Activated naive CD4-positive, alpha-beta T cell treated with anti-CD3 and anti-CD28 coated beads, Interleukin-2, amount 50 U/mL, for 24 hours (primary cell): ENCODE measurements around the gene ADD2.
"Not testable (repeated sequence)": the region's sequence is repeated elsewhere in the genome, so short reads cannot be mapped to it uniquely, and the experiment has no call there.

ENCODE experiments used
- H3K27ac Mint-ChIP-seq: one replicate; pipeline ENCODE4 v1.8.0; 2021; ENCODE audit warnings: mild to moderate bottlenecking, mixed read lengths
- H3K27me3 Mint-ChIP-seq: one replicate; pipeline ENCODE4 v1.8.0; 2021; ENCODE audit warnings: mixed read lengths
- H3K36me3 Mint-ChIP-seq: one replicate; pipeline ENCODE4 v1.8.0; 2021; ENCODE audit warnings: mixed read lengths
- H3K4me1 Mint-ChIP-seq: one replicate; pipeline ENCODE4 v1.8.0; 2021; ENCODE audit warnings: mixed read lengths
- H3K4me3 Mint-ChIP-seq: one replicate; pipeline ENCODE4 v1.8.0; 2021; ENCODE audit warnings: mild to moderate bottlenecking, mixed read lengths
- H3K9me3 Mint-ChIP-seq: one replicate; pipeline ENCODE4 v1.8.0; 2021; ENCODE audit warnings: mixed read lengths

Gene ADD2, protein sequence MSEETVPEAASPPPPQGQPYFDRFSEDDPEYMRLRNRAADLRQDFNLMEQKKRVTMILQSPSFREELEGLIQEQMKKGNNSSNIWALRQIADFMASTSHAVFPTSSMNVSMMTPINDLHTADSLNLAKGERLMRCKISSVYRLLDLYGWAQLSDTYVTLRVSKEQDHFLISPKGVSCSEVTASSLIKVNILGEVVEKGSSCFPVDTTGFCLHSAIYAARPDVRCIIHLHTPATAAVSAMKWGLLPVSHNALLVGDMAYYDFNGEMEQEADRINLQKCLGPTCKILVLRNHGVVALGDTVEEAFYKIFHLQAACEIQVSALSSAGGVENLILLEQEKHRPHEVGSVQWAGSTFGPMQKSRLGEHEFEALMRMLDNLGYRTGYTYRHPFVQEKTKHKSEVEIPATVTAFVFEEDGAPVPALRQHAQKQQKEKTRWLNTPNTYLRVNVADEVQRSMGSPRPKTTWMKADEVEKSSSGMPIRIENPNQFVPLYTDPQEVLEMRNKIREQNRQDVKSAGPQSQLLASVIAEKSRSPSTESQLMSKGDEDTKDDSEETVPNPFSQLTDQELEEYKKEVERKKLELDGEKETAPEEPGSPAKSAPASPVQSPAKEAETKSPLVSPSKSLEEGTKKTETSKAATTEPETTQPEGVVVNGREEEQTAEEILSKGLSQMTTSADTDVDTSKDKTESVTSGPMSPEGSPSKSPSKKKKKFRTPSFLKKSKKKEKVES

DNA sequence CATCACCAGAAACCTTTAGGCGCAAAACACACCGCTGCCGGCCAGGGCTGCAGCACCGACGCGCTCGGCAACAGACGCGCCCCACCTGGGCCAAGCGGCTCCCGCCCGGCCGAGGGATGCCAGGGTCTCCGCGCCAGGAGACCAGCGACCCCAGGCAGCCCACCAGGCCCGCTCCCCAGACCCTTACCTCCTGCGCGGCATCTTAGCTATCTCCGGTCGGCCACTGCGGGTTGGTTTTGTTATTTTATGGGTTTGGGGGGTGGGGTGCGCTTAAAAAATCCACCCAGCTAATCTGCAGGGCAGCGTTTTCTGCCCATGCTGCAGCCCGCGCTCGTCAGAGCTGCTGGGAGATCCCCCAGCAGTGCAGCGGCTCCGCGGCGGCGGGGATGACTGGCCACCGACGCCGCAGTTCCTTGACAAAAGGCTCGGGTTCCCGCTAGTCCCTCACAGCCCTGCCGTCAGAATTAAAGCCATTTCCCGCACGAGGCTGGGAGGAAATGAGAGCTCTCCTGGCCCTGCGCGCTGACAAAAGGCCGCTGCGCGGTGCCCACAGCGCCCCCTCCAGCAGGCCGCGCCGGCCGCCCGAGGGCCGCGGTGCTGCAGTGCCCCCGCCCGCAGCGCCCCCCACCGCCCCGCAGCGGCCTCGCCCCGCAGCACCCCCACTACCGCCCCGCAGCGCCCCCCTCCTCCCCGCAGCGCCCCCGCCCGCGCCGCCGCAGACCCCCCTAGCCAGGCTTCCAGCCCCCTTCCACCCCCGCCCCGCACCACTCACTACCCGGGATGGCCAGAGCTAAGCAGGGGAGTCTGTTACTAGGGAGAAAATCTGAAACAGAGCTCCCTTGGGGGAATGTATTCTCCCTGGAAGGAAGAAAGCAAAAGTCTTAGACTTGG lies at the start of gene ADD2:
Gene ADD2 (minus strand): TSS at position 502 of the 891 bp plus-strand sequence. CDS start 61,792 bp downstream, outside the sequence.
- H3K4me1 Mint-ChIP-seq: peaks cover 15% of the 10 kb centered on the region
- peaks cover 7% of the 10 kb centered on the region for H3K27me3 Mint-ChIP-seq
- H3K4me3 Mint-ChIP-seq: peak within 1 kb of the TSS; percentile 89
- no peaks in the 10 kb centered on the region for H3K36me3 Mint-ChIP-seq
- peak within 1 kb of the TSS; percentile 83 for H3K27ac Mint-ChIP-seq
- no peaks in the 10 kb centered on the region for H3K9me3 Mint-ChIP-seq

GRCh38 chr2:70817284-70817954 lies 49.4 kb upstream of the ADD2 start:
- Mint-ChIP-seq H3K27me3 (no peaks in the 10 kb centered on the region), H3K9me3 (no peaks in the 10 kb centered on the region), H3K36me3 (no peaks in the 10 kb centered on the region), H3K4me1 (no peaks in the 10 kb centered on the region), H3K27ac (no peak overlapping the region), H3K4me3 (no peak overlapping the region)

GRCh38 chr2:70816726-70817125 lies 48.7 kb upstream of the ADD2 start:
- Mint-ChIP-seq H3K4me1 (no peaks in the 10 kb centered on the region), H3K4me3 (no peak overlapping the region), H3K27ac (no peak overlapping the region), H3K9me3 (no peaks in the 10 kb centered on the region), H3K36me3 (no peaks in the 10 kb centered on the region), H3K27me3 (no peaks in the 10 kb centered on the region)

- Mint-ChIP-seq H3K4me1 (no peaks in the 10 kb centered on the region), H3K27me3 (no peaks in the 10 kb centered on the region), H3K4me3 (no peak overlapping the region), H3K9me3 (no peaks in the 10 kb centered on the region), H3K27ac (no peak overlapping the region), H3K36me3 (no peaks in the 10 kb centered on the region)
Observed at GRCh38 chr2:70808983-70809958, 41.3 kb upstream of the ADD2 start.

GRCh38 chr2:70807828-70808118 lies 39.8 kb upstream of the ADD2 start:
- H3K9me3 Mint-ChIP-seq: no peaks in the 10 kb centered on the region
- H3K4me3 Mint-ChIP-seq: no peak overlapping the region
- H3K27ac Mint-ChIP-seq: no peak overlapping the region
- H3K36me3 Mint-ChIP-seq: no peaks in the 10 kb centered on the region
- no peaks in the 10 kb centered on the region for H3K27me3 Mint-ChIP-seq
- no peaks in the 10 kb centered on the region for H3K4me1 Mint-ChIP-seq

- Mint-ChIP-seq H3K4me3 (no peak overlapping the region), H3K9me3 (no peaks in the 10 kb centered on the region), H3K27me3 (no peaks in the 10 kb centered on the region), H3K36me3 (no peaks in the 10 kb centered on the region), H3K4me1 (no peaks in the 10 kb centered on the region), H3K27ac (no peak overlapping the region)
Observed at GRCh38 chr2:70807102-70807827, 39.3 kb upstream of the ADD2 start.

DNA sequence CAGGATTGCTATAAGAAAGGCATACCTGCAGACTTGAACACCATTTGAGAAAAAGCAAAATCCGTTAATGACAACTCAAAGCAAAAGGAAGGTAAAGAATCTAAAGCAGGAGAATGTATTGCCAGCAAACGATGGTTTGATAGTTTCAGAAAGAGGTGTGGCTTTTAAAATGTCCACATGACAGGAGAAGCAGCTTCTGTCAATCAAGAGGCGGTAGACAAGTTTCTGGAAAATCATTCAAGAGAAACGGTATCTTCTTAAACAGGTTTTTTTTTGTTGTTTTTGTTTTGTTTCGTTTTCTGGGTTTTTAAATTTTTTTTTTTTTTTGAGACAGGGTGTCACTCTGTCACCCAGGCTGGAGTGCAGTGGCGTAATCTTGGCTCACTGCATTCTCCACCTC lies 38.6 kb upstream of the ADD2 start:
- Mint-ChIP-seq H3K27me3 (no peaks in the 10 kb centered on the region), H3K36me3 (no peaks in the 10 kb centered on the region), H3K27ac (no peak overlapping the region), H3K9me3 (no peaks in the 10 kb centered on the region), H3K4me1 (no peaks in the 10 kb centered on the region), H3K4me3 (no peak overlapping the region)

- H3K4me1 Mint-ChIP-seq: no peaks in the 10 kb centered on the region
- no peak overlapping the region for H3K4me3 Mint-ChIP-seq
- no peaks in the 10 kb centered on the region for H3K9me3 Mint-ChIP-seq
- H3K27me3 Mint-ChIP-seq: no peaks in the 10 kb centered on the region
- H3K27ac Mint-ChIP-seq: no peak overlapping the region
- no peaks in the 10 kb centered on the region for H3K36me3 Mint-ChIP-seq
Observed at GRCh38 chr2:70806013-70806412, 38.0 kb upstream of the ADD2 start.

- Mint-ChIP-seq H3K27me3 (peaks cover 2% of the 10 kb centered on the region), H3K36me3 (no peaks in the 10 kb centered on the region), H3K4me1 (no peaks in the 10 kb centered on the region), H3K9me3 (peaks cover 7% of the 10 kb centered on the region), H3K4me3 (no peak overlapping the region), H3K27ac (no peak overlapping the region)
Observed at GRCh38 chr2:70801607-70802263, 33.7 kb upstream of the ADD2 start.

DNA sequence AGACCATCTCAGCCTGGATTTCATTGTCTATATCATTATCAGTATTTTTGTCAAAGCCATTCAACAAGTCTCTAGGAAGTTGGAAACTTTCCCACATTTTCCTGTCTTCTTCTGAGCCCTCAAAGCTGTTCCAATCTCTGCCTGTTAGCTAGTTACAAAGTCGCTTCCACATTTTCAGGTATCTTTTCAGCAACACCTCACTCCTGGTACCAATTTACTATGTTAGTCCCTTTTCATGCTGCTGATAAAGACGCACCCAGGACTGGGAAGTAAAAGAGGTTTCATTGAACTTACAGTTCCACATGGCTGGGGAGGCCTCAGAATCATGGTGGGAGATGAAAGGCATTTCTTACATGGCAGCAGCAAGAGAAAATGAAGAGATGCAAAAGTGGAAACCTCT lies 31.7 kb upstream of the ADD2 start:
- Mint-ChIP-seq H3K4me3 (no peak overlapping the region), H3K27ac (no peak overlapping the region), H3K27me3 (peaks cover 2% of the 10 kb centered on the region), H3K4me1 (no peaks in the 10 kb centered on the region), H3K36me3 (no peaks in the 10 kb centered on the region), H3K9me3 (peaks cover 7% of the 10 kb centered on the region)

DNA sequence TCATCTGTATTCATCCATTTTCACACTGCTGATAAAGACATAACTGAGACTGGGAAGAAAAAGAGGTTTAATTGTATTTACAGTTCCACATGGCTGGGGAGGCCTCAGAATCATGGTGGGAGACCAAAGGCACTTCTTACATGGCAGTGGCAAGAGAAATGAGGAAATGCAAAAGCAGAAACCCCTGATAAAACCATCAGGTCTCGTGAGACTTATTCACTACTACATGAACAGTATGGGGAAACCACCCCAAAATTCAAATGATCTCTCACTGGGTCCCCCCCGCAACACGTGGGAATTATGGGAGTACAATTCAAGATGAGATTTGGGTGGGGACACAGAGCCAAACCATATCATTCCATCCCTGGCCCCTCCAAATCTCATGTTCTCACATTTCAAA lies 30.0 kb upstream of the ADD2 start:
- H3K4me1 Mint-ChIP-seq, H3K9me3 Mint-ChIP-seq, H3K27ac Mint-ChIP-seq, H3K4me3 Mint-ChIP-seq, H3K27me3 Mint-ChIP-seq, H3K36me3 Mint-ChIP-seq: not testable (repeated sequence)

- H3K4me3 Mint-ChIP-seq: no peak overlapping the region
- H3K27ac Mint-ChIP-seq: no peak overlapping the region
- H3K27me3 Mint-ChIP-seq: peaks cover 7% of the 10 kb centered on the region
- no peaks in the 10 kb centered on the region for H3K4me1 Mint-ChIP-seq
- peaks cover 7% of the 10 kb centered on the region for H3K9me3 Mint-ChIP-seq
- no peaks in the 10 kb centered on the region for H3K36me3 Mint-ChIP-seq
Observed at GRCh38 chr2:70797506-70797905, 29.5 kb upstream of the ADD2 start.

- Mint-ChIP-seq H3K4me3 (no peak overlapping the region), H3K36me3 (no peaks in the 10 kb centered on the region), H3K27me3 (peaks cover 15% of the 10 kb centered on the region), H3K4me1 (no peaks in the 10 kb centered on the region), H3K27ac (no peak overlapping the region), H3K9me3 (peaks cover 7% of the 10 kb centered on the region)
Observed at GRCh38 chr2:70796262-70796661, 28.3 kb upstream of the ADD2 start.
